ENCODE measurements around the gene NOP14. TPM values are rescaled to one million over a fixed set of nuclear protein-coding genes. Genes with fewer than 3 reads are reported as not detected.

The NOP14 gene
- total RNA-seq, result 10 to 100 TPM; 18.2 to 23.8 (median 23.5) TPM
- long read RNA-seq, donor 1, transcript NOP14-203 (18 exons, 3,538 nt), result major isoform, 6 of 11 reads
- long read RNA-seq, donor 1, partial matches to known transcripts, result 2 of 11 reads
- long read RNA-seq, donor 1, other reads (novel, unspliced or antisense), result 3 of 11 reads
- long read RNA-seq, donor 2, partial matches to known transcripts, result 6 of 9 reads
- long read RNA-seq, donor 2, other reads (novel, unspliced or antisense), result 1 of 9 reads

DNA sequence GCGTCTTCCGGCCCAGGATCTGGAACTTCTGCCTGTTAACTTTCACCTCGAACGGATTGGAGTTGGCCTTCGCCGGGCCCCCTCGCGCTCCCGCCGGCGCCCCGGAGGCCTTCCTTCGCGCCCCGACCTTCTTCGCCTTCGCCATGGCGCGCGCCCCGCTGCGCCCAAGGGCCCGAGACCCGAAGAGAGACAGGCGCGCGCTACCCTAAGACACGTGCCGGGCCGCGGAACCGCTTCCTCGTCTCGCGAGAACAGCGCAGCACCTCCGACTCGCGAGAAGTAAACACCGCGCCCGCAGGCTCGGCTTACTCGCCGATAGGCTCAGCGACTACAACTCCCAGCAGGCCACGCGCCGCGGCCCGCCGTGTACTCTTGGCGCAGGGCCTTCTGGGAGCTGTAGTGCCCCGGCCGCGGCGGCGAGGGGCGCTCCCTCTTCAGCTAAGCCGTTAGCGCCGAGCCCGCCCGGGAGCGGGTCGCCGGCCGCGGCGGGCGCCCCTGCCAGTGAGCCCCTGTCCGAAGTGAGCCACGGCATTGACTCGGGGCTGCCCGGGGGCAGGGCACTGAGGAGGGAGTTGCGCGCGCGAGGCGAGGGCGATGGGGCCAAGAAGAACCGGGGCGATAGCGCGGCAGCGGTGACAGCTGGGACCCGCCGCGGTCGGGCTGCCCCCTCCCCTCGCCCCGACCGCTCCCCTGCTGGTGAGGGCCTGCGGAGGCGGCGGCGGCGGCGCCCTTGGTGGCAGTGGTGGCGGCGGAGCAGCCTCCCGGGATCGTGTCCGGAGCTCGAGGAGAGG, at the start of gene NOP14, which contains the start of gene GRK4:
Gene NOP14 (minus strand): TSS at position 232 of the 791 bp plus-strand sequence. CDS start 87 bp downstream, at position 145.
Gene GRK4 (plus strand): TSS at position 397 of the 791 bp plus-strand sequence. CDS start 500 bp downstream, outside the sequence.
- H3K4me3 ChIP-seq, result peak within 1 kb of the TSS; percentile 72
- ATAC-seq, result peak; percentile 97
- H3K9me3 ChIP-seq, result no peaks in the 10 kb centered on the region
- DNase-seq, result peak; percentile 97 to 99 (median 98)
- TF ChIP-seq, protein P1, sequence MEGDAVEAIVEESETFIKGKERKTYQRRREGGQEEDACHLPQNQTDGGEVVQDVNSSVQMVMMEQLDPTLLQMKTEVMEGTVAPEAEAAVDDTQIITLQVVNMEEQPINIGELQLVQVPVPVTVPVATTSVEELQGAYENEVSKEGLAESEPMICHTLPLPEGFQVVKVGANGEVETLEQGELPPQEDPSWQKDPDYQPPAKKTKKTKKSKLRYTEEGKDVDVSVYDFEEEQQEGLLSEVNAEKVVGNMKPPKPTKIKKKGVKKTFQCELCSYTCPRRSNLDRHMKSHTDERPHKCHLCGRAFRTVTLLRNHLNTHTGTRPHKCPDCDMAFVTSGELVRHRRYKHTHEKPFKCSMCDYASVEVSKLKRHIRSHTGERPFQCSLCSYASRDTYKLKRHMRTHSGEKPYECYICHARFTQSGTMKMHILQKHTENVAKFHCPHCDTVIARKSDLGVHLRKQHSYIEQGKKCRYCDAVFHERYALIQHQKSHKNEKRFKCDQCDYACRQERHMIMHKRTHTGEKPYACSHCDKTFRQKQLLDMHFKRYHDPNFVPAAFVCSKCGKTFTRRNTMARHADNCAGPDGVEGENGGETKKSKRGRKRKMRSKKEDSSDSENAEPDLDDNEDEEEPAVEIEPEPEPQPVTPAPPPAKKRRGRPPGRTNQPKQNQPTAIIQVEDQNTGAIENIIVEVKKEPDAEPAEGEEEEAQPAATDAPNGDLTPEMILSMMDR (IDR thresholded peaks at IDR 0.05), result peak; percentile 34
- no peaks in the 10 kb centered on the region for H3K36me3 ChIP-seq (ENCODE audit: low read depth)
- intact Hi-C loops (cut with DNase I, micrococcal nuclease), result no loop called here
- H3K4me1 ChIP-seq (ENCODE audit: low read depth), result peaks cover 18% of the 10 kb centered on the region

DNA sequence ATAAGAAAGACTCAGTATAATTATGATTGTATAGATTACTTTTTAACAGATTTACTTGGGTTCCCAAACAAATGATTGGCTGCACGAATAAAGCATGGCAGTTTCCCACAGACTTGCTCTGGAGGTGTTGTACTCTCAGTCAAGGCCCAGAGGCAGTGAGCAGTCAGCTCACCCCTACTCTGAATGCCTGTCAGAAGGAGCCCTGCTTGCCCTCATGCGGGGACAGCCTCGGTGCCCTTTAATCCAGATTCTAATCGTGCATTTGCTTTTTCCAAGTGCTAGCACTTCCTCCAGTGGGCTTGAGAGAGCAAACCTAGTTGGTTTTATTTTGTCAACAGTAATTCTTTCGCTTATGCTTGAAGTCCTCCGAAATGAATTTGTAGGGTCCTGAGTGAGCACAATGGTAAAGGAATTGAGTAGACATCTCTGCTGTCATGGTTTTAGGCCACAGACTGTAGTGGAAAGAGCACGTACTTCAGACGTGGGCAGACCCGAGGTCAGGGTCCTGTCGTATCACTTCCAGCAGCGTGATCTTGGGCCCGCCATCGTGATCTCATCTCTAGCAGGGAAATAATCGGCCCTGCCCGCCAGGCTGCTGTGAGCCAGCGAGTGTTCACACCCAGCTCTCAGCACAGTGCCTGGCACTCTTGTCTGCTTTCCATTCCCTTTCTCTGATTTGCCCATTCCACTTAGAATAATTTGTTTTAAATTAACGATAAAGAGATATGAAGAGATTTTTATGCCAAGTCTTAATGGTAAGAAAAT, 48.4 kb upstream of the NOP14 start:
- no peaks in the 10 kb centered on the region for H3K4me1 ChIP-seq (ENCODE audit: low read depth)
- no peaks in the 10 kb centered on the region for H3K36me3 ChIP-seq (ENCODE audit: low read depth)
- H3K9me3 ChIP-seq, result no peaks in the 10 kb centered on the region
- no peak for ATAC-seq
- TF ChIP-seq, protein P1 (IDR thresholded peaks at IDR 0.05), result no peak
- intact Hi-C loops (cut with DNase I, micrococcal nuclease), result no loop called here
- H3K4me3 ChIP-seq, result no peak overlapping the region
- DNase-seq, result no peak

DNA sequence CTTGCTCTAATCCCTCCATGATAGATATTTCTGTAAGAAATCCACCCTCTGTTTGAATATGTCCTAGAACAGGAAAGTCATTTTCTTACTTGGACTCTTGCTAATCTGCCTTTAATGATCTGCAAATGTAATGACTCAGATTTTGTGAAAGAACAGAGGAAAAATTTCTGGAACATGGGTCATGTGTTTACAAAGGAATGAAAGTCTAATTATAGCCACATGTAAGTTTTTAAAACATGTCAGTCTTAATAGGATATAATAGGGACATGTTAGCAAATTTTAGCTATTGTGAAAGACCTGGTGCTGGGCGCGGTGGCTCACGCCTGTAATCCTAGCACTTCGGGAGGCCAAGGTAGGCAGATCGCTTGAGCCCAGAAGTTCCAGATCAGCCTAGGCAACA, 47.8 kb upstream of the NOP14 start:
- TF ChIP-seq, protein P1 (IDR thresholded peaks at IDR 0.05), result no peak
- Histone ChIP-seq H3K4me3 (no peak overlapping the region), H3K4me1 (ENCODE audit: low read depth) (no peaks in the 10 kb centered on the region), H3K9me3 (no peaks in the 10 kb centered on the region), H3K36me3 (ENCODE audit: low read depth) (no peaks in the 10 kb centered on the region)
- no peak for ATAC-seq
- DNase-seq, result no peak
- intact Hi-C loops (cut with DNase I, micrococcal nuclease), result no loop called here

DNA sequence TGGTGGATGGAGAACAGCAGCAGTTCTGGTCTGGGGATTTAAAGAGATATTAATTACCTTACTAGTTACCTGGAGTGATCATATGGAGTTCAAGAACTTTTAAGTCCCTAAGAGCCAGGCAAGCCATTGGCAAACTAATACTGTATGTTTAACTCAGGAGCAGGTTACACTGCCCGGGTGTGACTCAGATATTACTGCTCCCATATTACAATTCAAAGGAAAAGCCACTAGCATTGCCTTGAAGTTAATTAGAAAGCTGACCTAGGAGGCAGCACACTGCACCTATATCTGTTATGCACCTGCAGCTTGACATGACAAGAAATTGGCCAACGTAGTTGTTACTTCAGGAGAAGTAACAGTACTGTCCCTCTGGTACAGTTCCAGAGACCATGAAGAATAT, 47.4 kb upstream of the NOP14 start:
- intact Hi-C loops (cut with DNase I, micrococcal nuclease), result no loop called here
- TF ChIP-seq, protein P1 (IDR thresholded peaks at IDR 0.05), result no peak
- Histone ChIP-seq H3K9me3 (no peaks in the 10 kb centered on the region), H3K4me1 (ENCODE audit: low read depth) (no peaks in the 10 kb centered on the region), H3K36me3 (ENCODE audit: low read depth) (no peaks in the 10 kb centered on the region), H3K4me3 (no peak overlapping the region)
- DNase-seq (no peak), ATAC-seq (no peak)

DNA sequence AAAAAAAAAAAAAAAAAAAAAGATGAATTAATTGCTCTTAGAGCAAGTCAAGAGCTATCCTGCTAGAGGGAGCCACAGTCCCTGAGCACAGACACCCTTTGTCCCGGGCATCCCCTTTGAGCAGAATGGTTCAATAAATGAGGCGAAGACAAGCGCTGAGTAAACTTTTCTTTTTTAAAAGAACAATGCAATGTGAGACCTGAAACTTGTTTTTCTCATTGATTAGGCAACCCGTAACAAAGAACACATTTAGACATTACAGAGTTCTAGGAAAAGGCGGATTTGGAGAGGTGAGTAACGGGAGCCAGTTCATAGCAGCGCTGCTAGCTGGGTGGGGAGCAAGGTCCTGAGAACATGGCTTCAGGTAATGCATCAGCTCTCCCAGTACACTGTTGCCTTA, 46.2 kb upstream of the NOP14 start:
- intact Hi-C loops (cut with DNase I, micrococcal nuclease), result no loop called here
- Histone ChIP-seq H3K4me3 (no peak overlapping the region), H3K9me3 (no peaks in the 10 kb centered on the region), H3K36me3 (ENCODE audit: low read depth) (no peaks in the 10 kb centered on the region), H3K4me1 (ENCODE audit: low read depth) (no peaks in the 10 kb centered on the region)
- no peak for DNase-seq
- peak; percentile 25 for ATAC-seq
- TF ChIP-seq, protein P1 (IDR thresholded peaks at IDR 0.05), result no peak

All from mucosa of descending colon (tissue), 3 donors.